ENCODE data around the gene TXNIP. TPM values are rescaled to one million over a fixed set of nuclear protein-coding genes. Genes with fewer than 3 reads are reported as not detected.

TXNIP gene
- total RNA-seq, 1 donor from 2014 or later: 107 TPM

DNA sequence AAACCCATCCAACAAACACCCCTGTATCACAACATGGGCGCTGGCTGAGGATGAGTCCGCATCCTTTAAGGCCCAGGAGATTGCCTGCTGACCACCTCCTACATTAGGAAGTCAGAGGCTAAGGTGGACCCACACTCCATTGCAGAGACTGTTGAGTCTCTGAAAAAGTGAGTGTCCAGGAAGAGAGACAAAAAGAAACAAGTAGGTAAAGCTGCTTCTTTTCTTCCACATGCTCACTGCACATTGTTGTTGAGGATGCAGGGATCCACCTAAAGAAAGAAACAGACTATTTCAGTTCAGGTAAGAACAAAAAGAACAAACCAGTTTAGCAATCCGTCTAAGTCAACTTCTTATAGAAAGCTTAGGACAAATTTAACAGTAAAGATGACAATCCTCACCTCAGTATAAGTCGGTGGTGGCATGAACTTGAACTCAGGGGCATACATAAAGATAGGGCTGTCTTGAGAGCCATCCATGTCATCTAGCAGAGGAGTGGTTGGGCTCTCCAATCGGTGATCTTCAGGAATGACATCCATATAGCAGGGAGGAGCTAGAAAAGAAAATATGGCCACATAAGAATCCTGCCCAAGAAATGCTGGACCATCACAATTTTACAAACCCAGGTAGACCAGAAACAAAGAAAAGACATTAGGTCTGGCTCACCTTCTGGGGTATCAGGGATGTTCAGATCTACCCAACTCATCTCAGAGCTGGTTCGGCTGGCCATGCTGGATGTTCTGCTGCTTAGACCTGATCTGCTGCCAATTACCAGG lies 2.6 kb downstream of the TXNIP start:
- H3K27ac Mint-ChIP-seq (ENCODE audit: unreplicated experiment): peak overlapping the region; percentile 76
- no peak for DNase-seq (ENCODE audit: low spot score)
- H3K27me3 Mint-ChIP-seq (ENCODE audit: unreplicated experiment): peaks cover 7% of the 10 kb centered on the region
- H3K4me1 Mint-ChIP-seq (ENCODE audit: unreplicated experiment): peaks cover 48% of the 10 kb centered on the region
- H3K9me3 Mint-ChIP-seq (ENCODE audit: unreplicated experiment): no peaks in the 10 kb centered on the region
- no peak for TF ChIP-seq CTCF (IDR thresholded peaks at IDR 0.05; ENCODE audit: unreplicated experiment)
- H3K36me3 Mint-ChIP-seq (ENCODE audit: low read depth, unreplicated experiment): peaks cover 42% of the 10 kb centered on the region
- peak overlapping the region; percentile 100 for H3K4me3 Mint-ChIP-seq (ENCODE audit: unreplicated experiment)

GRCh38 chr1:145992958-145993617 lies 3.3 kb downstream of the TXNIP start:
- H3K9me3 Mint-ChIP-seq (ENCODE audit: unreplicated experiment): no peaks in the 10 kb centered on the region
- peak overlapping the region; percentile 100 for H3K4me3 Mint-ChIP-seq (ENCODE audit: unreplicated experiment)
- no peak overlapping the region for H3K27ac Mint-ChIP-seq (ENCODE audit: unreplicated experiment)
- peaks cover 42% of the 10 kb centered on the region for H3K36me3 Mint-ChIP-seq (ENCODE audit: low read depth, unreplicated experiment)
- DNase-seq (ENCODE audit: low spot score): no peak
- H3K4me1 Mint-ChIP-seq (ENCODE audit: unreplicated experiment): peaks cover 47% of the 10 kb centered on the region
- TF ChIP-seq CTCF (IDR thresholded peaks at IDR 0.05; ENCODE audit: unreplicated experiment): no peak
- H3K27me3 Mint-ChIP-seq (ENCODE audit: unreplicated experiment): peaks cover 7% of the 10 kb centered on the region

DNA sequence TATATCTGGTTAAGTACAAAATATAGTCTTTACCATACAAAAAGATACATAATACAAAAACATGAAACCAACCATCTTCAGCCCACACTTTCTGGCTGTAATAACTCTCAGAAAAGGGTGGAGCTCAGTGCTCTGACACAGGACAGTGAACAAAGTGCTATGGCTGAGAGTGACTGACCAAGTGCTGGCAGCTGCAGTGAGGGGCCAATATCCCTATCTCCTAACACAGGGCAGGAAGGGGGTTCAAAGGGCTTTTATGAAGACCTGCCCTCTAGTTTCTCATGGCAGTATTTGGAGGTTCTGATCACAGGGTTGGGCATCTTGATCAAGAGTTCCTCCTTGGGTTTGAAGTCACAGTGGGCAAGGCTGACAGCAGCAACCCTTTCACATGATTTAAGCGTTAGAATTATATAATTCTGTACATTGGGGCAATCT lies 3.9 kb downstream of the TXNIP start:
- peaks cover 41% of the 10 kb centered on the region for H3K4me1 Mint-ChIP-seq (ENCODE audit: unreplicated experiment)
- H3K9me3 Mint-ChIP-seq (ENCODE audit: unreplicated experiment): no peaks in the 10 kb centered on the region
- H3K27me3 Mint-ChIP-seq (ENCODE audit: unreplicated experiment): peaks cover 7% of the 10 kb centered on the region
- no peak for DNase-seq (ENCODE audit: low spot score)
- peak overlapping the region; percentile 100 for H3K4me3 Mint-ChIP-seq (ENCODE audit: unreplicated experiment)
- peaks cover 42% of the 10 kb centered on the region for H3K36me3 Mint-ChIP-seq (ENCODE audit: low read depth, unreplicated experiment)
- no peak for TF ChIP-seq CTCF (IDR thresholded peaks at IDR 0.05; ENCODE audit: unreplicated experiment)
- no peak overlapping the region for H3K27ac Mint-ChIP-seq (ENCODE audit: unreplicated experiment)

- peaks cover 42% of the 10 kb centered on the region for H3K36me3 Mint-ChIP-seq (ENCODE audit: low read depth, unreplicated experiment)
- TF ChIP-seq CTCF (IDR thresholded peaks at IDR 0.05; ENCODE audit: unreplicated experiment): no peak
- peaks cover 5% of the 10 kb centered on the region for H3K27me3 Mint-ChIP-seq (ENCODE audit: unreplicated experiment)
- H3K9me3 Mint-ChIP-seq (ENCODE audit: unreplicated experiment): no peaks in the 10 kb centered on the region
- peak overlapping the region; percentile 47 for H3K4me3 Mint-ChIP-seq (ENCODE audit: unreplicated experiment)
- DNase-seq (ENCODE audit: low spot score): no peak
- no peak overlapping the region for H3K27ac Mint-ChIP-seq (ENCODE audit: unreplicated experiment)
- H3K4me1 Mint-ChIP-seq (ENCODE audit: unreplicated experiment): peaks cover 36% of the 10 kb centered on the region
These were observed 4.5 kb downstream of the TXNIP start for GRCh38 chr1:145991735-145992412.
